K562 (cell line): ENCODE measurements around the gene CLK4. TPM values are rescaled to one million over a fixed set of nuclear protein-coding genes. Genes with fewer than 3 reads are reported as not detected.

ENCODE experiments used
- ATAC-seq: fragments of 200-7000 bp; cut with Tn5 transposase; 3 replicates; pipeline ENCODE4 v1.9.1; 2020; ENCODE audit warnings: moderate library complexity
- BruUV-seq: library from RNA; stranded (reverse); fragments of 400-500 nt; replicated peaks from 2 replicates; lab custom pipeline; 2021; lab: Mats Ljungman, UMichigan
- CTCF ChIA-PET: fragments of 300-600 bp; formaldehyde crosslinking; extraction: SDS; loops from one replicate; lab custom pipeline; 2021; ENCODE audit warnings: low intra/inter-chr PET ratio; lab: Yijun Ruan, JAX
- POLR2A ChIA-PET: fragments of 300-600, 350-650 bp; sonication (Branson Sonifier 250); formaldehyde crosslinking; extraction: SDS; loops from one replicate; lab custom pipeline; 2021; ENCODE audit warnings: antibody characterized with exemption, inconsistent platforms; lab: Yijun Ruan, JAX
- DNase-seq, 4 experiments: peaks; one replicate each; pipeline versions ENCODE4 v3.0.0 to v3.0.0-alpha.2; 2011 to 2018; ENCODE audit warnings: low spot score in 3 of 4, mixed read lengths in 3 of 4; ENCODE audit errors: extremely low read depth in 1 of 4
- FAIRE-seq: peaks from 2 replicates; lab custom pipeline; 2011; peaks lifted over from hg19 to GRCh38; lab: Jason Lieb, UNC
- H2AFZ ChIP-seq: 2 replicates; pipeline ENCODE4 v1.6.0; 2011; ENCODE audit warnings: low read depth, low read length, control low read depth, inconsistent platforms
- H3K27ac ChIP-seq: fragments of 200-600 bp; 3 replicates; pipeline ENCODE4 v1.8.0; 2011; ENCODE audit warnings: low read depth, mild to moderate bottlenecking, control low read depth, inconsistent platforms, low read length, moderate library complexity, mixed read lengths; ENCODE audit errors: extremely low read depth
- H3K27me3 ChIP-seq, 2 experiments: fragments of 300-600 bp in 1 of 2; 2 replicates in 1 of 2; 3 replicates in 1 of 2; pipeline versions ENCODE4 v1.6.0 to v1.8.0; 2011; ENCODE audit warnings: inconsistent platforms in 2 of 2, low read length in 2 of 2, mild to moderate bottlenecking in 1 of 2, mixed read lengths in 1 of 2, moderate library complexity in 1 of 2; ENCODE audit not compliant: control insufficient read depth in 2 of 2, insufficient read depth in 2 of 2
- H3K36me3 ChIP-seq: fragments of 300-600 bp; 3 replicates; pipeline ENCODE4 v1.8.0; 2011; ENCODE audit warnings: mild to moderate bottlenecking, low read length, inconsistent platforms; ENCODE audit not compliant: control insufficient read depth, insufficient read depth
- H3K4me1 ChIP-seq, 2 experiments: fragments of 200-600 bp in 1 of 2; replicated peaks in 1 of 2; 2 replicates in 1 of 2; 3 replicates in 1 of 2; pipeline versions ENCODE4 v1.5.1 to v1.8.0; 2011; ENCODE audit warnings: inconsistent platforms in 2 of 2, low read length in 2 of 2, mild to moderate bottlenecking in 1 of 2, mixed read lengths in 1 of 2, moderate library complexity in 1 of 2; ENCODE audit not compliant: control insufficient read depth in 2 of 2, insufficient read depth in 2 of 2
- H3K4me2 ChIP-seq: 2 replicates; pipeline ENCODE4 v1.6.1; 2011; ENCODE audit warnings: low read length, control low read depth, inconsistent platforms, mixed read lengths; ENCODE audit not compliant: insufficient read depth
- H3K4me3 ChIP-seq: fragments of 200-600 bp; sonication (generic), shearing (Covaris generic); 2 replicates; pipeline ENCODE4 v1.5.1; 2016; ENCODE audit warnings: control low read depth, inconsistent platforms
- H3K79me2 ChIP-seq: fragments of 200-600 bp; 3 replicates; pipeline ENCODE4 v1.8.0; 2011; ENCODE audit warnings: low read length, inconsistent platforms; ENCODE audit not compliant: control insufficient read depth, insufficient read depth
- H3K9ac ChIP-seq, 2 experiments: 2 replicates each; pipeline versions ENCODE4 v1.6.0 to v1.6.1; 2011; ENCODE audit warnings: low read depth in 2 of 2, low read length in 2 of 2, control low read depth in 1 of 2, inconsistent platforms in 1 of 2, mild to moderate bottlenecking in 1 of 2, mixed read lengths in 1 of 2; ENCODE audit not compliant: insufficient read depth in 1 of 2
- H3K9me1 ChIP-seq: one replicate; pipeline ENCODE4 v1.6.0; 2011; ENCODE audit warnings: inconsistent platforms, mild to moderate bottlenecking, low read length, moderate library complexity; ENCODE audit not compliant: control insufficient read depth, insufficient read depth
- H3K9me3 ChIP-seq: replicated peaks from 2 replicates; pipeline ENCODE4 v1.5.1; 2011; ENCODE audit warnings: low read depth, low read length, inconsistent platforms; ENCODE audit not compliant: control insufficient read depth, insufficient read depth
- H4K20me1 ChIP-seq: replicated peaks from 2 replicates; pipeline ENCODE4 v1.6.1; 2011; ENCODE audit warnings: low read length, inconsistent platforms, mixed read lengths; ENCODE audit not compliant: control insufficient read depth, insufficient read depth
- CAMTA2 ChIP-seq: fragments of 250-450 bp; sonication (Bioruptor Pico); conservative IDR thresholded peaks from 2 replicates; pipeline ENCODE4 v1.5.1; 2022
- CREB5 ChIP-seq: fragments of 250-450 bp; sonication (Bioruptor Pico); IDR thresholded peaks from 2 replicates; pipeline ENCODE4 v1.5.0; 2020; ENCODE audit warnings: mild to moderate bottlenecking
- CREM ChIP-seq: IDR thresholded peaks from 2 replicates; pipeline ENCODE4 v1.6.1; 2014; ENCODE audit warnings: antibody characterized with exemption, low read depth
- EP400 ChIP-seq: fragments of 450-650 bp; IDR thresholded peaks from 2 replicates; pipeline ENCODE4 v1.6.1; 2017; ENCODE audit warnings: antibody characterized with exemption, mild to moderate bottlenecking, moderate library complexity
- FOXJ2 ChIP-seq: fragments of 200-800 bp; sonication (Bioruptor generic); IDR thresholded peaks from 2 replicates; pipeline ENCODE4 v1.6.1; 2016; ENCODE audit warnings: missing genetic modification characterization, missing compliant biosample characterization
- HDAC1 ChIP-seq, 2 experiments: fragments of 450-650 bp; IDR thresholded peaks; 2 replicates each; pipeline ENCODE4 v1.6.1; 2016 to 2017; ENCODE audit warnings: inconsistent platforms in 1 of 2, mild to moderate bottlenecking in 1 of 2, moderate library complexity in 1 of 2
- HDAC8 ChIP-seq: fragments of 450-650 bp; IDR thresholded peaks from 2 replicates; pipeline ENCODE4 v1.6.1; 2016; ENCODE audit warnings: mild to moderate bottlenecking, missing genetic modification characterization, moderate library complexity, missing compliant biosample characterization
- LCOR ChIP-seq: sonication (generic); formaldehyde crosslinking; IDR thresholded peaks from 2 replicates; pipeline ENCODE4 v1.8.0; 2022; ENCODE audit warnings: mild to moderate bottlenecking, missing genetic modification reagents
- MXD1 ChIP-seq: fragments of 250-450 bp; sonication (Bioruptor Pico); IDR thresholded peaks from 2 replicates; pipeline ENCODE4 v1.8.0; 2021; ENCODE audit warnings: borderline replicate concordance, mild to moderate bottlenecking, moderate library complexity; ENCODE audit not compliant: poor library complexity, severe bottlenecking
- RAD21 ChIP-seq, 2 experiments: fragments of 250-450 bp in 1 of 2; fragments of 450-650 bp in 1 of 2; sonication (Bioruptor Pico) in 1 of 2; formaldehyde crosslinking in 1 of 2; IDR thresholded peaks in 1 of 2; conservative IDR thresholded peaks in 1 of 2; 2 replicates each; pipeline versions ENCODE4 v1.4.0 to v1.8.0; 2020 to 2022; ENCODE audit warnings: mild to moderate bottlenecking in 2 of 2, moderate library complexity in 1 of 2
- RNF2 ChIP-seq: sonication (generic); IDR thresholded peaks from 2 replicates; pipeline ENCODE4 v1.6.1; 2016
- SREBF1 ChIP-seq: fragments of 150-350 bp; IDR thresholded peaks from 2 replicates; pipeline ENCODE4 v1.6.1; 2014; ENCODE audit warnings: antibody characterized with exemption, low read depth, low read length, borderline replicate concordance
- ZNF140 ChIP-seq: fragments of 250-450 bp; sonication (Bioruptor Pico); IDR thresholded peaks from 2 replicates; pipeline ENCODE4 v1.8.0; 2021; ENCODE audit warnings: moderate library complexity, mild to moderate bottlenecking, inconsistent platforms
- ZNF280B ChIP-seq: fragments of 250-450 bp; sonication (Bioruptor Pico); IDR thresholded peaks from 2 replicates; pipeline ENCODE4 v1.5.1; 2021; ENCODE audit warnings: mild to moderate bottlenecking
- ZNF316 ChIP-seq: fragments of 450-650 bp; IDR thresholded peaks from 2 replicates; pipeline ENCODE4 v1.6.1; 2016
- ZSCAN32 ChIP-seq: fragments of 450-650 bp; formaldehyde crosslinking; IDR thresholded peaks from 2 replicates; pipeline ENCODE4 v1.4.0; 2020; ENCODE audit warnings: mild to moderate bottlenecking, moderate library complexity
- WGBS: fragments of 100-300 bp; shearing (Covaris generic); methylation state at CpG from one replicate; pipeline ENCODE4 v1.1.6; 2016; ENCODE audit warnings: low coverage, mixed read lengths; ENCODE audit not compliant: insufficient coverage; ENCODE audit errors: missing lambda C conversion rate; 5-methylcytosine and 5-hydroxymethylcytosine counted together
- in situ Hi-C: fragments of 300-500 bp; cut with MboI; formaldehyde crosslinking; loops from 4 replicates; pipeline ENCODE4 v1.15.0; 2018; ENCODE audit warnings: inconsistent platforms, mixed read lengths
- intact Hi-C: fragments of 100-400 bp; cut with micrococcal nuclease; formaldehyde crosslinking; loops from 2 replicates; pipeline ENCODE4 v1.14.2; 2022
- polyA plus RNA-seq, 8 experiments: library from polyadenylated mRNA; depleted of rRNA in 4 of 8; stranded (reverse) in 5 of 8; unstranded in 3 of 8; fragments of >200 nt; fragmentation: Nextera tagmentation in 2 of 8; fragmentation: Illumina TruSeq in 1 of 8; extraction: Ambion mirVana in 2 of 8; extraction: Trizol in 1 of 8; gene quantifications; 2 replicates each; pipeline versions ENCODE4 v1.2.1 to v1.2.3, GENCODE V29; 2011 to 2014; ENCODE audit warnings: inconsistent platforms in 1 of 8, missing spikeins in 1 of 8
- total RNA-seq, 7 experiments: library from RNA; depleted of rRNA in 6 of 7; stranded (reverse); fragments of >200 nt in 6 of 7; fragmentation: Illumina TruSeq in 2 of 7; extraction: Trizol in 2 of 7; gene quantifications; 2 replicates each; pipeline versions ENCODE4 v1.2.1 to v1.2.3, GENCODE V29; 2011 to 2021; ENCODE audit warnings: low replicate concordance in 1 of 7
- TF ChIP-seq, protein P1 (sequence below), 3 experiments: fragments of 200-800 bp in 1 of 3; sonication (Bioruptor generic) in 1 of 3; sonication (generic) in 1 of 3; formaldehyde crosslinking in 1 of 3; IDR thresholded peaks; 2 replicates each; pipeline versions ENCODE4 v1.6.1 to v1.8.0; 2016 to 2022; ENCODE audit warnings: mild to moderate bottlenecking in 2 of 3, missing compliant biosample characterization in 2 of 3, missing genetic modification characterization in 2 of 3, missing genetic modification reagents in 1 of 3
- TF ChIP-seq, protein P2 (sequence below): fragments of 450-650 bp; formaldehyde crosslinking; IDR thresholded peaks from 2 replicates; pipeline ENCODE4 v1.4.0; 2022; ENCODE audit warnings: mild to moderate bottlenecking, moderate library complexity

CLK4 gene
- total and polyA plus RNA-seq, 9 of the 15 experiments (the other 6 are each of a cell fraction or from before 2014, with no cell fraction given): 10.5 to 23.1 (median 13.9) TPM

- Histone ChIP-seq H3K27ac (peak overlapping the region; percentile 63), H3K4me2 (peak overlapping the region; percentile 60; the same call in 1 of the 2 replicates), H3K9ac (peak overlapping the region; percentile 53 to 85; a peak in 3 of 4 replicates), H4K20me1 (no peaks in the 10 kb centered on the region), H2AFZ (peak overlapping the region; percentile 98), H3K9me1 (no peaks in the 10 kb centered on the region), H3K27me3 (peaks cover 2 to 6% of the 10 kb centered on the region in 2 experiments; a peak in 2 of 5 replicates), H3K36me3 (peaks cover 10% of the 10 kb centered on the region), H3K4me1 (peaks cover 4 to 5% of the 10 kb centered on the region in 2 experiments; a peak in 3 of 5 replicates), H3K9me3 (peaks cover 4% of the 10 kb centered on the region), H3K4me3 (peak overlapping the region; percentile 43), H3K79me2 (peaks cover 44% of the 10 kb centered on the region)
- ChIA-PET CTCF (no interaction called here), POLR2A (interaction anchor here (0.7 to 3.1 kb wide), 3 partner anchors 11 to 79 kb away, joined by 3 to 12 read pairs (median 4); no protein-coding TSS in a partner anchor)
- WGBS: 74% methylated on average over 4 of the region's 20 CpGs
- in situ Hi-C loops: no loop called here
- ATAC-seq: no peak
- no peak for DNase-seq
- intact Hi-C loops: loop anchor here (10.0 kb wide), 1 partner anchor 208 kb away; no protein-coding TSS in a partner anchor
- no peak for FAIRE-seq
- BruUV-seq: no TSS peak
- TF ChIP-seq HDAC8 (tag): no peak
- no peak for TF ChIP-seq FOXJ2
- TF ChIP-seq CAMTA2 (CRISPR knock-in tag): no peak
- peak; percentile 96 for TF ChIP-seq ZNF316
- TF ChIP-seq, protein P1, sequence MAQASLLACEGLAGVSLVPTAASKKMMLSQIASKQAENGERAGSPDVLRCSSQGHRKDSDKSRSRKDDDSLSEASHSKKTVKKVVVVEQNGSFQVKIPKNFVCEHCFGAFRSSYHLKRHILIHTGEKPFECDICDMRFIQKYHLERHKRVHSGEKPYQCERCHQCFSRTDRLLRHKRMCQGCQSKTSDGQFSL (CRISPR knock-in tag; IDR thresholded peaks at IDR 0.05): peak; percentile 86
- TF ChIP-seq, protein P1 (tag; IDR thresholded peaks at IDR 0.05): no peak; a peak in 1 of 4 replicates
- TF ChIP-seq CREM: no peak
- no peak for TF ChIP-seq CREB5 (CRISPR knock-in tag)
- TF ChIP-seq SREBF1: no peak
- TF ChIP-seq ZNF280B (CRISPR knock-in tag): no peak
- no peak for TF ChIP-seq LCOR (CRISPR knock-in tag)
- 0 out of 2 replicates have a peak, but pooled peaks have one; percentile 0 for TF ChIP-seq RNF2
- no peak for TF ChIP-seq ZNF140 (CRISPR knock-in tag)
- TF ChIP-seq ZSCAN32: no peak
- TF ChIP-seq MXD1 (CRISPR knock-in tag): no peak
- TF ChIP-seq RAD21 (CRISPR knock-in tag; conservative IDR thresholded peaks at IDR 0.05 in 1 of 2, IDR thresholded peaks at IDR 0.05 in 1 of 2): no peak
- TF ChIP-seq HDAC1 (IDR thresholded peaks at IDR 0.05): no peak
- no peak for TF ChIP-seq EP400
- TF ChIP-seq, protein P2, sequence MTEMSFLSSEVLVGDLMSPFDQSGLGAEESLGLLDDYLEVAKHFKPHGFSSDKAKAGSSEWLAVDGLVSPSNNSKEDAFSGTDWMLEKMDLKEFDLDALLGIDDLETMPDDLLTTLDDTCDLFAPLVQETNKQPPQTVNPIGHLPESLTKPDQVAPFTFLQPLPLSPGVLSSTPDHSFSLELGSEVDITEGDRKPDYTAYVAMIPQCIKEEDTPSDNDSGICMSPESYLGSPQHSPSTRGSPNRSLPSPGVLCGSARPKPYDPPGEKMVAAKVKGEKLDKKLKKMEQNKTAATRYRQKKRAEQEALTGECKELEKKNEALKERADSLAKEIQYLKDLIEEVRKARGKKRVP (CRISPR knock-in tag): no peak
Observed at GRCh38 chr5:178627259-178627598, 379 bp upstream of the CLK4 start.
